Fibroblast of villous mesenchyme (primary cell): ENCODE results near the gene MCC. TPM values are rescaled to one million over a fixed set of nuclear protein-coding genes. Genes with fewer than 3 reads are reported as not detected.

Experiments
- DNase-seq: peaks from one replicate; pipeline ENCODE4 v3.0.0-alpha.2; 2010; ENCODE audit warnings: low read depth
- H3K4me3 ChIP-seq: 2 replicates; pipeline ENCODE4 v1.5.1; 2011; ENCODE audit warnings: low read depth, mild to moderate bottlenecking, low read length
- CTCF ChIP-seq: IDR thresholded peaks from 2 replicates; pipeline ENCODE4 v1.5.1; 2012; ENCODE audit warnings: low read depth, mild to moderate bottlenecking, low read length; ENCODE audit not compliant: insufficient read depth
- total RNA-seq: library from RNA; depleted of rRNA; stranded (reverse); fragments of >200 nt; gene quantifications from 2 replicates; pipeline ENCODE4 v1.2.3, GENCODE V29; 2012

The MCC gene
- 25.4 and 37.6 TPM in 2 replicates for total RNA-seq

- DNase-seq: peak; percentile 92
- peak within 1 kb of the TSS; percentile 91 for H3K4me3 ChIP-seq
- TF ChIP-seq CTCF: no peak
Measured at GRCh38 chr5:113487781-113488644, at the start of gene MCC. Gene MCC, minus strand, starts transcription at chr5:113488453.

- no peak for TF ChIP-seq CTCF
- peak; percentile 23 for DNase-seq
- H3K4me3 ChIP-seq: no peak overlapping the region
Measured at GRCh38 chr5:113531481-113532159, 43.4 kb upstream of the MCC start.

- DNase-seq: no peak
- no peak for TF ChIP-seq CTCF
- no peak overlapping the region for H3K4me3 ChIP-seq
Measured at GRCh38 chr5:113527746-113528145, 39.5 kb upstream of the MCC start.

GRCh38 chr5:113526421-113526820 is 38.2 kb upstream of the MCC start:
- DNase-seq: no peak
- no peak overlapping the region for H3K4me3 ChIP-seq
- no peak for TF ChIP-seq CTCF

- DNase-seq: no peak
- no peak for TF ChIP-seq CTCF
- H3K4me3 ChIP-seq: no peak overlapping the region
Measured at GRCh38 chr5:113524927-113525326, 36.7 kb upstream of the MCC start.

DNA sequence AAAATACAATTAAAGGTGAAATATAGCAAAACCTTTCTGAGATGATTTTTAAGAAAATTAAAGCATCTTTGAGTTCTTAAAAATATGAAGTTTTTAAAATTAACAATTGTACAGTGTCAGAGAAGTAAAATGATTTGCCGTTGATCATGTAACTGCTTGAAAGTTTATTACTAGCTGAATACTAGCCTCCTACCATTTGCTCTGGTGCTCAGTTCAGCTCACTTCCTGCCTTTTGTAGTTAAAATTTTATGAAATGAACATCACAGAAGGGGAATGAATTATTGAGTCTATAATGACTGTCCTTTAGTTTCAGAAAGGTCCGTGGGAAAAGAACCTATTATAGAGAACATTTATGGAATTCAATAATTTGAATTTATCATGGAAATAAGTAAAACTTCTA is 34.9 kb upstream of the MCC start:
- no peak overlapping the region for H3K4me3 ChIP-seq
- no peak for TF ChIP-seq CTCF
- DNase-seq: no peak
